HT1080 (cell line): ENCODE results near the gene PCCA. TPM values are rescaled to one million over a fixed set of nuclear protein-coding genes. Genes with fewer than 3 reads are reported as not detected.
"Not testable (repeated sequence)": the region's sequence is repeated elsewhere in the genome, so short reads cannot be mapped to it uniquely, and the experiment has no call there.

Experiments
- DNase-seq: peaks from one replicate; pipeline ENCODE4 v3.0.0-alpha.2; 2015; ENCODE audit warnings: low read depth
- total RNA-seq: library from RNA; depleted of rRNA; stranded (reverse); fragments of >200 nt; shearing (Covaris generic); gene quantifications from 2 replicates; pipeline ENCODE4 v1.2.3, GENCODE V29; 2014

PCCA gene
- total RNA-seq, 1 experiment from 2014 or later = 17.0 TPM

- DNase-seq = no peak
Measured at GRCh38 chr13:100522618-100523309, 433.9 kb downstream of the PCCA start.

GRCh38 chr13:100523411-100523810, 434.5 kb downstream of the PCCA start:
- no peak for DNase-seq

GRCh38 chr13:100523981-100524386, 435.1 kb downstream of the PCCA start:
- DNase-seq = no peak

- DNase-seq = not testable (repeated sequence)
Measured at GRCh38 chr13:100524688-100525087, 435.8 kb downstream of the PCCA start.

- no peak for DNase-seq
Measured at GRCh38 chr13:100525453-100526317, 436.8 kb downstream of the PCCA start.

- DNase-seq = no peak
Measured at GRCh38 chr13:100526318-100527000, 437.6 kb downstream of the PCCA start.

- no peak for DNase-seq
Measured at GRCh38 chr13:100527644-100528043, 438.8 kb downstream of the PCCA start.

GRCh38 chr13:100528353-100528752, 439.5 kb downstream of the PCCA start:
- no peak for DNase-seq

GRCh38 chr13:100528820-100529219, 439.9 kb downstream of the PCCA start:
- DNase-seq = no peak

GRCh38 chr13:100529666-100530377, 440.9 kb downstream of the PCCA start:
- DNase-seq = no peak

GRCh38 chr13:100530671-100531213, 441.8 kb downstream of the PCCA start:
- DNase-seq = no peak

GRCh38 chr13:100532090-100532766, 443.3 kb downstream of the PCCA start:
- DNase-seq = no peak

GRCh38 chr13:100532836-100533435, 444.0 kb downstream of the PCCA start:
- no peak for DNase-seq

- DNase-seq = no peak
Measured at GRCh38 chr13:100533588-100534041, 444.7 kb downstream of the PCCA start.

- no peak for DNase-seq
Measured at GRCh38 chr13:100534147-100534843, 445.4 kb downstream of the PCCA start.

GRCh38 chr13:100534911-100535310, 446.0 kb downstream of the PCCA start:
- no peak for DNase-seq

GRCh38 chr13:100535426-100536135, 446.7 kb downstream of the PCCA start:
- DNase-seq = no peak

GRCh38 chr13:100536643-100537180, 447.8 kb downstream of the PCCA start:
- DNase-seq = no peak
